NCI-H1105 treated with DMSO at 0.1 percent for 48 hours (cell line): ENCODE measurements around the gene TMTC2.
"Not testable (repeated sequence)": the region's sequence is repeated elsewhere in the genome, so short reads cannot be mapped to it uniquely, and the experiment has no call there.

ENCODE experiments used
- DNase-seq: peaks from one replicate; lab custom pipeline; 2025; lab: John Stamatoyannopoulos, UW

TMTC2 gene

DNA sequence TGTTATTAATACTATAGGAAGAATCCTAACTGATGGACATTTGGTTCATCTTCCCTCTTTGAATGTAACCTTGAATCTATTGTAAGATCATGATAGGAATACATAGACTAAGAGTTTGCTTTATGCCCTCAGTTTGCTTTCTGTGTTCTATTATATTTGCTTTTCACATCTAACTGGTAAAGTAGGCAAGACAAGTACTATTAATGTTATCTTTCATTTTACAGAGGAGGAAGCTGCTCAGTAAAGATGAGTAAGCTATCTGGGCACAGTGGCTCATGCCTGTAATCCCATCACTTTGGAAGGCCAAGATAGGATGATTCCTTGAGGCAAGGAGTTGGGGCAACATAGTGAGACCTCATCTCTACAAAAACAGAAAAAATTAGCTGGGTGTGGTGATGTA is 103.0 kb downstream of the TMTC2 start:
- no peak for DNase-seq

DNA sequence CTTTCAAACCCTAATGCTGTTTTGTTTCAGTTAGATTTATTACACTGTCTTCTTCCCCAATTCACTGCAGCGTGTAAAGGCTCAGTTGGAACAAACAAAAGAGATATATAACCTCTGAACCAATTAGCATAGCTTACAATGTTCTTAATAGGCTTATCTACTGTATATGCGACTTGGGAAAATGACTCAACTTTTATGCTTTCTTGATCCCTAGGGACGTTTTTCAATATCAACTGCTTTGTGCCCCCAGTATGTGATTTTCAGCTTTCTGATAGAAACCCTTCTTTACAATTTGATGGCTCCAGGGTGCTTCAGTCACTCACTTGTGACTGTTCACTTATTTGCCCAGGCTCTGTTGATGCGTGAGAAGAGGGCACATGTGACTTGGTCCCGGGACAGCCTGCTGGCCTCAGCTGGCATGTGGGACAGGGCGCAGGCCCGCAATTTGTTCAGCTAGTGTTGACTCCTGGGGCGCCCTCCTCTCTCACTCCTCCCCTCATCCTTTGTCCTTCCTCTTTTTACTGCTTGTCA is 107.1 kb downstream of the TMTC2 start:
- DNase-seq, result no peak

DNA sequence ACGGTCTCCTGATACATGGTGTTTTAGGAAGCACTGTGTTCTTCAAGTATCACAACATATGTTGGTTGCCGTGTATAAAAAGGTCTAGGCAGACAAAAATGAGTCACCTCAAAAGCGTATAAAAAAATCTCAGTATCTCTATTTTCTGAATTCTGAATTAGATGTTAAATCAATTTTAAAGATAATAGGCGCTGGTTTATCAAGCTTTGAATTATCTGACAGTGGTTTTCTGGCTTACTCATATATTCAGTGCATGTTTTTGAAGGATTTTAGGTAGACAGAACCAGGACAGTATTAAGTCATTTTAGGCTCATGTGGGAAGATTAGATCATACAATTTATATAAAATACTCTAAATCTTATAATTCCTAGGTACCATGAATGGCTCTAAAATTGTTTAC is 110.8 kb downstream of the TMTC2 start:
- no peak for DNase-seq

DNA sequence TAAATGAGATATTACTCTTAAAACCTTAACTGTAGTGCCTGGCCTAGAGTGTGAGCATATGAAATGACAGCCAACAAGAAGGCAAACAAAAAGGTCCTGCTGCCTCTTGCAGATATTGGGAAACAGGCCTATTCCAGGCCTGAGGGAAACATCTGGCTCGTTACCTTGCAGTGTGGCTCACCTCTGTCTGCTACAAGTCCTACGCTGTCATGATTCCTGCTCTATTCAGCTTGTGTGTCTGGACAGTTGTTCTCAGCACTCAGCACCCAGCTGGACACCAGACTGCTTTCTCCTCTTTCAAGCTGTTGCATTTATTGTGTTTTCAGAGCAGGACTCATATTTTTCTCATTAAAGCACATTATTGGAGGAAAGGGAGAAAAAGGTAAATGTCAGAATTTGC is 113.5 kb downstream of the TMTC2 start:
- no peak for DNase-seq

DNA sequence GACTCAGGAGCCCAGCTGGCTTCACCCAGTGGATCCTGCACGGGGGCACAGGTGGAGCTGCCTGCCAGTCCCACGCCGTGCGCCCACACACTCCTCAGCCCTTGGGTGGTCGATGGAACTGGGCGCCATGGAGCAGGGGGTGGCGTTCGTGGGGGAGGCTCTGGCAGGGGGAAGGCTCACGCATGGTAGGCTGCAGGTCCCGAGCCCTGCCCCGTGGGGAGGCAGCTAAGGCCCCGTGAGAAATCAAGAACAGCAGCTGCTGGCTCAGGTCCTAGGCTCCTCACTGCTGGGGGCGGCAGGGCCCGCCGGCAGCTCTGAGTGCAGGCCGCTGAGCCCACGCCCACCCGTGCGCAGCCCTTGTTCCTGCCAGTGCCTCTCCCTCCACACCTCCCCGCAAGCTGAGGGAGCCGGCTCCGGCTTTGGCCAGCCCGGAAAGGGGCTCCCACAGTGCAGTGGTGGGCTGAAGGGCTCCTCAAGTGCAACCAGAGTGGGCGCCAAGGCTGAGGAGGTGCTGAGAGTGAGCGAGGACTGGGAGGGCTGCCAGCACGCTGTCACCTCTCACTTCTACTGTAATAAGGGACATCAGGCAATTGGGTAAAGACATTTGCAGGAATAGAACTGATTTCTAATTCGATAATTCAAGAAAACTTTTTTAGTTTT is 115.4 kb downstream of the TMTC2 start:
- no peak for DNase-seq

DNA sequence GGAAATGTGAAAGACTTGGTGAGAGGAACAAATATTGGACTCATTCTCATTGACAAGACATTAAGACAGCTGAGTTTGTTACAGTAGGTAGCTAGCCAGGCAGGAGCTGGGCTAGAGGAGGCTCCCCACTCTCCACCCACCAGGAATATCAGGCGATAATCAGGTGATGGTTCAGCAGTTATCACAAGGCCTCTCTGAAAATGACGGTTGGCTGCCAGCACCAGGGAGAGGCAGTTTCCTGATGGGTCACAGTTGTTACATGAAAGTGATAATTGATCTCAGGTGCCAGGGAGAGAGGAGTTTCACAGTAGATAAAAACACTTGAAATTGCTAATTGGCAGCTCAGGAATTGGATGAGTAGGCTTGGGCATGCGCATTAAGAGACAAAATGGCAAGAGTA is 116.5 kb downstream of the TMTC2 start:
- DNase-seq, result no peak

DNA sequence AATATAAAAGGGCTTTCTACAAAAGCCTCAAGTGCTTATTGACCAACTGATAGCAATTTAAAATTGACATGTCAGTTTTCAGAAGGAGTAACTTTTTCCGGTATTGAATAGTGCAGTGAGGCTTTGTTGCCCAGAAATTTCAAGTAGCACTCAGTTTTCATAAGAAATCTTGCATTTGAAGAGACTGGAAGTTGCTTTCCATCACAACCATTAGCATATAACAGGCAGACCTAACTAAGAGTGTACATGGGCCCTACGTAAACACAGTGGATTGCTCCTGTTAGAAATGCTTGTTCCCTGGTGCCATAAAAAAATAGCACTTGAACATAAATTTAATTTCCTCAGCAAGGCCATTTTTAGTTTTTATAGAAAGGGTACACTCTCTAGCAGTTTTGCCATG is 117.9 kb downstream of the TMTC2 start:
- DNase-seq, result no peak

DNA sequence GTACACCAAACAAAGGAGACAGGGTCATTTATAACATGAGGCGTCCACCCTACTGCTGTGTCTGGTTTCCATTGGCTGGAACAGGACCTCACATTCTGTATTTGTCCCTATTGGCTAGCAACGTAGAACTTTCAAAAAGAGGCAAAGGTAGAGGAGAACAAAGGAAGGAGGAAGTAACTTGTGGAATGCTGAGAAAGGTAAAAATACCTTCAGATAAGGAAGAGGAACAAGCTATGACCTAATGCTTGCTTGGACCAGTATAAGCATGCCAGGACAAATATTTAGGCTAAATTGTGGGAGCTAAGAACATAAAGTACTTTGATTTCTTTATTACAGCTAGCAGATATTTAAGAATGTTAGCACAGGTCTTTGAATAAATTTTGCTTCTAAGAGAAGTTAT is 118.3 kb downstream of the TMTC2 start:
- not testable (repeated sequence) for DNase-seq

DNA sequence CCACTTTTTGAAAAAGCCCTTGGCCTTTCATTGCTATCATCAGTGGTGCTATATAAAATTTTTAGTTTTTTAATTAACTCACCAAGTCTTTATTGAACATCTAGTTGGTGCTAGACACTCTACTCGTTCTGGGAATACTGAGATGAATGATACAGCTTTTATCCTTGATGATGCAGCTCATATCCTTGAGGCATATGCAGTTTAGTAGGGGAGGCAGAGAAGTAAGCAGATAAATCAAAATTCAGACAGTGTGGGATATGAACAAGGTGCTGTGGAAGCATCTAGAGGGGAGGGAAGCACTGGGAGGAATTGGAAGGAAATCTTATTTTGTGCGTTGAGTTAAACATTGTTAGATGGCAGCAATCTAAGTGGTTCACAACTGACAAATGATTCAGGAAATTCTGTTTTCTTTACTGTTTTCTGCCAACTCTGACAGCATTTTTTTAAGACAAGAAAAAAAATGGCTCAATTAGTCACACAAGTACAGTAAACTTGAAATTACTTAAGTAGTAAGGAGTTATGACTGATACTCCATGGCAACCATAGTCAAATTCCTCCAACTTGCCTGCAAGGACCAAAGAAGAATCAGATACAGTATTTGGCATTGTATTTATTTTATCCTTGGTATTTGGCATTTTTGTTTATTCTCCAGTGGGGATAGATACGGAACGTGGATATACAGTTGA is 119.2 kb downstream of the TMTC2 start:
- no peak for DNase-seq

DNA sequence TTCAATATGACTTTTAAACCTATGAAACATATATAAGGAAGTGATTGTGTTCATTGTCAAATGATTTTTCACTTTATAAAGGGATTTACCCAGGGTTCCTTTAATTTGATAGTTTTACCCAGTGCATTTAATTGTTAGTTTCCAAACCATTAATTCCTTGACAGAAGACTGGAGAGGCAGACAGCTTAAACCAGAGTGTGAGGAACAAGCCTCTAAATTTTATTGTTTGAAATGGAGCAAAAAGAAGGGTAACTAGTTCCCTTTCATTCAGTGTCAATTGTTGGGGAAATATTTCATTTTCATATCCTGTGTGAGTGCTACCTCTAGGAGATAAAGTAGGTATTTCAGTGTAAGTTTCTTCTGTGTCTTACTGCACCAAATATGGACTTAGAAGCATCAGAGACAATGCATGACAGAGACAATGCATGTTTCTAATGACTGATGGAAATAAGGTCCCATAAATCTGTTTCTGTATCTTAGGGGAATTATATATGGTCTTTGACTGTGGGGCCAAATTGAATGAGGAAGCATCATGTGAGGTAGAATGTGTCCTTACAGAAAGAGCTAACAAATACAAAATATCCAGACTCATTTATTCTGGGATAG is 120.5 kb downstream of the TMTC2 start:
- no peak for DNase-seq

DNA sequence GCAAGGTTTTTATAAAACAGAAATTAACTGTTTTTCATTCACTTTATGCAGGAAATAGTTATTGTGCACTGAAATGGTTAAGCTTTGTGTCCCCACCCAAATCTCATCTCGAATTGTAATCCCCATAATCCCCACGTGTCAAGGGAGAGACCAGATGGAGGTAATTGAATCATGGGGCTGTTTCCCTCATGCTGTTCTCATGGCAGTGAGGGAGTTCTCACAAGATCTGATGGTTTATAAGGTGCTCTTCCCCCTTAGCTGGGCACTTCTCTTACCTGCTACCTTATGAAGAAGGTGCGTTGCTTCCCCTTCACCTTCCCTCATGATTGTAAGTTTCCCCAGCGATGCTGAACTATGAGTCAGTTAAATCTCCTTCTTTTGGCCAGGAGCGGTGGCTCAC is 123.9 kb downstream of the TMTC2 start:
- DNase-seq, result no peak

DNA sequence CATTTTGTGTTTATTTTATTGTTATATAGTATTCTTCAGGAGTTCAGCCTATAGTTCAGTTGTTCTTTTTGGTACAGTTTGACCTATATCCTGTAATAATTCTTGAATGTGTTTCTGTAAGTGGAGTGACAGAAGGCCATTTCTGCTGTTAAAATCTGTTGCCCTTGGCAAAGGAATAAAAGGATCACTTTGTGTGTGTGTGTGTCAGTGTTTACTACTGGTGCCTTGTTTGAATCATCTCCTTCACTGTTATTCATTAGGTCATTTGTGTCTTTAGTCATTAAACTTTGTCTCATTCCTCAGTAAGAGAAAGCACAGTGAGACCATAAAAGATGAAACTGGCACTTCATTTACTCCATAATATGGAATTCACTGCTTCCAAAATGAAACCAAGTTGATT is 130.7 kb downstream of the TMTC2 start:
- DNase-seq, result no peak

DNA sequence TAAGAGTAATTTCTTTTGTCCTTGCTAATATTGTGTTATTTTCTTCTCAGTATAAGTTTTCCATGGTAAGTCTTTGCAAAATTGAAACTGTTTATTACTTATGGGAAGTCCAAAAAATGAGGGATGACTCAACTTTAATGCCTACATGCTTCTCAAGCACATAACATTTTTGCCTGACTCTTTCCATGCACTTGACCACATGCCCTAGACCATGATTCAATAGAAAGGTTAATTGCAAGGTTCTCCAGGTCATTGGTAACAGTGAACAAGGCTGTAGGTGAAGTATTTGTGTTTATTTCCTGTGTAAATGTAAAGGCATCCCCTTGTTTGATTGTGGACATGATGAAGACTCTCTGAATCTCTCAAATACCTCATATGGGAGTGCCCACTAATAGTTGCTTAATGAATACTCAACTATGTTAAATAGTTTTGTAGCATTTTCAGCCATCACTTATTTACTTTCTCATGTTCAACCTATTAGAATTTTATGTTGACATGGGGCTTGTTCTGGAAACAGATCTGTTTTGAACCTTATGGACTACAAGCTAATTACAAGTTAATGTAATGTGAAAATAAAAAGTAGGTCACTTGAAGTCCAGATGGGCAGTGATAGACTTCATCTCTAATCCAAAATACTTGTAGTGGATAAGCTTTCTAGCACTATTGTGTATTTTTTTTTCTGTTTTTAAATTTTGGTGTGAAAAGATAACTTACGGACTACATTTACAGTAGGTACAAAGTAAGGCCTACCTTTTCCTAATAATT is 131.7 kb downstream of the TMTC2 start:
- DNase-seq, result no peak

DNA sequence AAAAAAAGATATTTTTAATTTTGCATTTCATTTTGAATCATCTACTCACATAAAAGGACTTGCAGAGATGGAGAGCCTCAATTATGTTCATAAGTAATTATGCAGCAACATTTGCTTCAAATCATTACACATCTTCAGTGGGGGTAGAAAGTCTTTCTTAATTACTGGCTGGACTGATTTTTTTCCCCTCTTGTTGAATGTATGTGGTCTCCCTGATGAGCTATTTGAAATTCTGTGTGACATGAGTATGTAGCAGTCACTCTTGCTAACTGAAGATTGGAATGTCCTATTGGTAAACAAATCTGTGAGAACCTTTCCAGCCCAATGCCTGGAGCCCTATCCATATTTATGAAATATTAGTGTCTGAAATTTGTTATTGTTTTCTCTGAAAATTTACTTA is 139.8 kb downstream of the TMTC2 start:
- no peak for DNase-seq

DNA sequence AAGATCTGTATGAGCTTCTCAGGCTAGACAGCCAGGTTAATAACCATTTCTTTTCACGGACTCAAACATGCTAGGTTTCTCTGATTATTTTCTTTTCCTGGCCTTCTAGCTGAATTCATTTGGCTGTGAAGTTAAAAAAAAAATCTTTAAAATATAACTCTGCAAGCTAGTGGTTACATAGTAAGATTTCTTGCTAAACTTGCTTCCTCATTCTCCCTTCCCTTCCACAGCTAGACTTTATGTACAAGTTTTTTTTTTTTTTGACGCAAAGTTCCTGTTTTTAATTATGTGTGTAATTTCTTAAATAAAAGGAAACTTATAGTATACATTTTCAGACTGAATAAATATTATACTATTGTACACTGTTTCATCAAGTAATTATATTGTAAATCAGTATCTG is 145.4 kb downstream of the TMTC2 start:
- DNase-seq, result no peak

DNA sequence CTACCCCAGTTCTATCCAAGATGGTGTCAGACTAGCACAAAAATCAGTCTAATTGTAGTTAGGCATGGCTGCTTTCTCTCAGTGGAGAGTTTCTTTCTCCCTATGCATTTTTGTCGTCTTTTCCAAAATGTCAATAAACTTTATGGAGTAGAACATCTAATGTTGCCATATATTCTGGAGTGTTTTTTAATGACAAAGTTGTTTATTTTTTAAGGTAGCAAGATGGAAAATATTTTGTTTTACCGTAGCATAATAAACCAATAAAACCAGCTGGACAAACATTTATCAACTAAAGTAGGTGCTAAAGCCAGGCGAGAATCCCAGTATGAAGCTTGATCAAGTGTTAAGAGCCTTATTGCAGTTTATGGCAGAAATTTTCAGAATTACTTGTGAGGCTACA is 146.3 kb downstream of the TMTC2 start:
- no peak for DNase-seq

DNA sequence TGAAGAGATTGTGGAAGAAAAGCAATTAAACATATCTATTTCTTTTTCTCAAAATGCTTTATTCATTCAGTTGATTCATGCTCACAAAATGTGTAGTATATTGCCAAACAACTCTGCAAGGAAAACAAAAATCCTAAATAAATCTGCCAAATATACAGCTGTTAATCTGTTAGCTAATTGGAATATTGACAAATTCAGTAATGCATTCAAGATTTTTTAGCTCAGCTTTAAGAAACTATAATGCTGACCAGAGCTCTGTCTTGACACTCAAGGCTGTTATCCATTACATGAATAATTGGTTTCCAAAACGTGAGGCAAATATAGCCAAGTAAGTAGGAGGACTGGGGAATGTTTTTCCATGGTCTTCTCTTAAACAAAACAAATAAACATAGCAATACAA is 146.8 kb downstream of the TMTC2 start:
- no peak for DNase-seq

DNA sequence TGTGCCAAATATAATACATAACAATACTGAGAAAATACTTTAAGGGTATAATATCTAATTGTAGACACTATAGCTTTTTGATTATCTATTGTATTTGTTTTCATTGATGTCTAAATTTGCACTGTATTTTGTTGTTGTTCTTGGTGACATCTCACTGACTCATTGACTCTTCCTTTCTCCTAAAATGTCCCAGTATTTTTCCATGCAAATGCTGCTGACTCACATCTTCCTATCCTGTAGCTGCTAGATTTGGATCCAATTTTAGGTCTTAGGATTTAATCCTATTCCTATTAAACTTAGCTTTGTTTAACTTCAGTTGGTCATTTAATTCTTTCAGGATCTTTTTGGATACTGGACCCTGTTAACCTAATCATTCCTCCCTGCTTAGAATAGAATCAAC is 148.5 kb downstream of the TMTC2 start:
- no peak for DNase-seq

DNA sequence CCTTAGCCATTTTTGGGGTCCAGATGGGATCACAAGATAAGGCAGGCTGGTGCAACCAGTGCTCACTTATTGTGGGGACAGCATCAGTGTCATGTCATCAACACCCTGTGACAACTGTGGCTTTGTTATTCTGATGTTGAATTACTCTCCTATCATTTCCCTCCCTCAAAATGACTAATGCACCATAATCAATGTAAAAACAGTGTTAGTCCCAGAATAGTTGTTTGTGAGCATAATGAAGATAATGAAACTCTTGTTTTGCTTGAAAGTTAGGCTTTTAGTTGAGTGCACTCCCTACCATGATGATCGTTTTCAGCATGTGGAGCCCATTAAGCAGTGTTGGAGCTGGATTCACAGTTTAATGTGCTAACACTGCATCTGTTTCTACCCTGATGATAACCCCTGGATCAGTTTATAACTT is 151.4 kb downstream of the TMTC2 start:
- DNase-seq, result no peak

DNA sequence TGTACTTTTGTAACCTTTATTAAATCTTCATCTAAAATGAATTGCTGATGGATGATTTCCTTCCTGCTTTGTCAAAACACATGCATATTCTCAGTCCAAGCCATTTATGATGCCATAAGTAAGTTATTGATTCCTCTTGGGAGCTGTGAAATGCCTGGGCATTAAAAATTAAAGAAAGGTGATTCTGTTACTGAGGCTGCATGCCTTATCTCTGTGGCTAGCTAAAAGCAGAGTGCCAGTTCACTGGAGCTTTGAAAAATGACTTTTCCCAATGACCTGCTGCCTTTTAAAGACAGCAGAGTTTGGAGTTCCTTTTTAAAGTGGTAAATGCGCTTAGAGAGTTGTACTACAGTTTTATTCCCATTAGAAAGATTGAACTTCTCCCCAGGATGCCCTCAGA is 152.1 kb downstream of the TMTC2 start:
- no peak for DNase-seq

DNA sequence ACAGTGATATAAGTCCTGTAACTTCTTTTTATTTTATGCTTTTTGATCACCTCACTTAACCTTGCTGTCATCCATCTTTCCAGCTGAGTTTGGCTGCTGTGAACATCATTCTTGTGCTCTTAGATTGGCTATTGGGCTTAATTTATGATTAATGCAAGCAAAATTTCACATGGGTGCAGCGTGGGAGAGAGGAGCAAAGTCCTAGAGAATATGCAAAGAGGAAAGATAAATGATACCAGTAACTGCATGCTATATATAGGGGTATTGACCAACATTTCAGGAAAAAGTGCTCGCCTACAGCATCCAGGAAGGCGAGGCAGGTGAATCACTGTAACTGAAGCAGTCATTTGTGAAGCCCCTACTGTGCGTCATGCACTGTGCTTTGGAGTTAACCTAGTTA is 153.1 kb downstream of the TMTC2 start:
- DNase-seq, result no peak

DNA sequence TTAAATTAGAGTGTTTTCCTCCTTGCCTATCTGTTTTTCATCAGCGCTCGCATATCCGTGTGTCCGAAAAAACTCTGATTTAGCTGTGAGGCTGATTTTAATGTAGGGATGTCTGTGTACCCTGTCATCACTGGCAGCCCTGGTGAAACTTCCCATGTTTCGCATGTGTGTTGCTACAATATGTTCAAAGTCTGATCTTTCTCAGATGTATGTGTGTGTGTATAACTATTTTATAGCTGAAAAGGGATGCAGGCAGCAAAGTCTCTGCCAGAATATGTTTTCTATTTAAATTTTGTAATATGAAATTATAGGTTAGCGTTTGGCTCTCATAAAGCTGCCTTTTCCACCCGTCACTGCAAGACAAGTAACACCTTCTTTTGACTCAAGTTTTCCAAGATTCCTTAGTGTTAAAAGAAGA is 154.8 kb downstream of the TMTC2 start:
- no peak for DNase-seq

DNA sequence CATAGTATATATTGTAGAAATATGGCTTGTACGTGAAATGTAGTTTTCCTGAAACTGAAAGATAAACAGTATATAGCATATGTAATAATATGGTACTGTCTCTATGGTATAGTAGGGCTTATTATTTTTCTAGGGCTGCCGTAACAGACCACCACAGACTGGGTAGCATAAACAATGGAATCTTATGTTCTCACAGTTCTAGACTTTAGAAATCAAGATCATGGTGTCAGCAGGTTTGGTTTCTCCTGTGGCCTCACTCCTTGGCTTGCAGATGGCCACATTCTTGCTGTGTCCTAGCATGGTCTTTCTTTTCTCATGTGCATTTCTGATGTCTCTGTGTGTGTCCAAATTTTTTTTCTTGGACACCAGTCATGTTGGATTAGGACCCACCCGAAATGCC is 155.8 kb downstream of the TMTC2 start:
- no peak for DNase-seq
